Liver (tissue), 3 donors: ENCODE results near the gene SMIM10L2A.

Source experiments
- CTCF ChIP-seq: fragments of 150-350 bp; IDR thresholded peaks from 2 replicates; pipeline ENCODE4 v1.5.1; 2017; ENCODE audit warnings: improper control_type of control experiment, low read depth, low read length; ENCODE audit not compliant: missing input control
- FOXA2 ChIP-seq: IDR thresholded peaks from 2 replicates; pipeline ENCODE4 v1.6.1; 2016; ENCODE audit warnings: antibody characterized with exemption
- RAD21 ChIP-seq, 2 donors: IDR thresholded peaks; 2 replicates each; pipeline ENCODE4 v1.6.1; 2016; ENCODE audit warnings: antibody characterized with exemption in 2 of 2, mild to moderate bottlenecking in 2 of 2
- REST ChIP-seq: IDR thresholded peaks from 2 replicates; pipeline ENCODE4 v1.6.1; 2016; ENCODE audit warnings: antibody characterized with exemption, mild to moderate bottlenecking
- SP1 ChIP-seq: IDR thresholded peaks from 2 replicates; pipeline ENCODE4 v1.6.1; 2018; ENCODE audit warnings: antibody characterized with exemption, mild to moderate bottlenecking
- TAF1 ChIP-seq: conservative IDR thresholded peaks from 2 replicates; pipeline ENCODE4 v1.6.1; 2016; ENCODE audit warnings: antibody characterized with exemption, mild to moderate bottlenecking
- YY1 ChIP-seq: IDR thresholded peaks from 2 replicates; pipeline ENCODE4 v1.6.1; 2016; ENCODE audit warnings: antibody characterized with exemption, mild to moderate bottlenecking
- ZBTB33 ChIP-seq: IDR thresholded peaks from 2 replicates; pipeline ENCODE4 v1.6.1; 2016; ENCODE audit warnings: antibody characterized with exemption
- donor health status: healthy.
- donor health status: healthy.

- TF ChIP-seq CTCF: no peak
- no peak for TF ChIP-seq ZBTB33
- no peak for TF ChIP-seq YY1
- TF ChIP-seq REST: no peak
- TF ChIP-seq FOXA2: no peak
- TF ChIP-seq SP1: no peak
- no peak for TF ChIP-seq RAD21 (IDR thresholded peaks at IDR 0.05)
- no peak for TF ChIP-seq TAF1
These were observed 33.1 kb downstream of the SMIM10L2A start for GRCh38 chrX:135454816-135455215.
